ENCODE measurements around the gene NKD1. TPM values are rescaled to one million over a fixed set of nuclear protein-coding genes. Genes with fewer than 3 reads are reported as not detected.

The NKD1 gene
- total and polyA plus RNA-seq, 2 of the 8 experiments (the other 6 are each of a cell fraction or from before 2014, with no cell fraction given): 0.70 to 4.5 TPM

GRCh38 chr16:50575743-50576142 is 27.5 kb downstream of the NKD1 start (continued):
- TF ChIP-seq E2F6 (IDR thresholded peaks at IDR 0.05): no peak

All from H1 (cell line).